ENCODE results near the gene MYH6.

Gene MYH6

DNA sequence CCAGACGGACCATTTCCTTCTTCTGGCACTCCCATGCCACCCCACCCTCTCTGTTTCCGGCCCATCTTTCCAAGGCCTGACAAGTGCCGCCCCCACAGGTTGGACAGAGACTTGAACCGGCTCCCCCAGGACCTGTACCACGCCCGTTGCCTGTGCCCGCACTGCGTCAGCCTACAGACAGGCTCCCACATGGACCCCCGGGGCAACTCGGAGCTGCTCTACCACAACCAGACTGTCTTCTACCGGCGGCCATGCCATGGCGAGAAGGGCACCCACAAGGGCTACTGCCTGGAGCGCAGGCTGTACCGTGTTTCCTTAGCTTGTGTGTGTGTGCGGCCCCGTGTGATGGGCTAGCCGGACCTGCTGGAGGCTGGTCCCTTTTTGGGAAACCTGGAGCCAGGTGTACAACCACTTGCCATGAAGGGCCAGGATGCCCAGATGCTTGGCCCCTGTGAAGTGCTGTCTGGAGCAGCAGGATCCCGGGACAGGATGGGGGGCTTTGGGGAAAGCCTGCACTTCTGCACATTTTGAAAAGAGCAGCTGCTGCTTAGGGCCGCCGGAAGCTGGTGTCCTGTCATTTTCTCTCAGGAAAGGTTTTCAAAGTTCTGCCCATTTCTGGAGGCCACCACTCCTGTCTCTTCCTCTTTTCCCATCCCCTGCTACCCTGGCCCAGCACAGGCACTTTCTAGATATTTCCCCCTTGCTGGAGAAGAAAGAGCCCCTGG, 32.4 kb downstream of the MYH6 start:
- DNase-seq = no peak

DNA sequence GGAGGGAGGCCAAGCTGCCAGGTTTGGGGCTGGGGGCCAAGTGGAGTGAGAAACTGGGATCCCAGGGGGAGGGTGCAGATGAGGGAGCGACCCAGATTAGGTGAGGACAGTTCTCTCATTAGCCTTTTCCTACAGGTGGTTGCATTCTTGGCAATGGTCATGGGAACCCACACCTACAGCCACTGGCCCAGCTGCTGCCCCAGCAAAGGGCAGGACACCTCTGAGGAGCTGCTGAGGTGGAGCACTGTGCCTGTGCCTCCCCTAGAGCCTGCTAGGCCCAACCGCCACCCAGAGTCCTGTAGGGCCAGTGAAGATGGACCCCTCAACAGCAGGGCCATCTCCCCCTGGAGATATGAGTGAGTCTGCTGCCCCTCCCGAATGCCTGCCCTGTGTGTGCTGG, 35.0 kb downstream of the MYH6 start:
- DNase-seq = no peak

DNA sequence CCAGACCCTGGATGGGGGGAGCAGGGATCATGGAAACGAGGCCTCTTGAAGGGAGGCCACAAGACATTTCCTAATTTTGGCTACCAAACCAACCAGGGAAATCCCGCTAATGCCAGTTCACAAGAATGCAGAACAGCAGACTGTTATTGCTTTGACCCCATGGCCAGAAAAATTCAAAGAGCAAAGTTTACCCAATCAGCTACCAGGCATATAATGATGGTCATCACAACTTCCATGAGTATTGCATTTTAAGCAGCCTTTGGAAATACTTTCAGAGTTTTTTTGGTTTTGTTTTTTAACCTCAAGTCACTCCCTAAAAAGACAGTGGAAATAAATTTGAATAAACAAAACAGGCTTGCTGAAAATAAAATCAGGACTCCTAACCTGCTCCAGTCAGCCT, 35.6 kb downstream of the MYH6 start, which contains the start of gene IL25:
TSS of gene IL25 (plus strand) at position 301 of the 400 bp plus-strand sequence.
- no peak for DNase-seq

DNA sequence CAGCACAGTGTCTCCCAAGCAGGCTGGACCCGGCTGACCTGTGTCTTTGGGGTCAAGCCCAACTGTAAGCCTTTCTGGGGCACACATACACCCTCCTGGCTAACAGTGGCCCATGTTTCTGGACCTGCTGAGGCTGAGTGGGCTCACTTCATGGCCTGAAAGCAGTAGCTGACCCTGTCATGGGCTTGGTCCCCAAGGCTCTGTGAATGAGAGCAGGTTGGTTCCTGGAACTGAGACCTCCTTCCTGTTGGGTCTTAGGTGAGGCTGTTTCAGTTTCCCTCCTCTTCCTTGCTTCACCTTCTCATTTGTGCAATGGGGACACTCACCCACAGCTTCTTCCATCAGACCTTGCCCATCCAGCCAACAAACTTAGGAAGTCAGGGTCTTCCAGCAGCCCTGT, 36.2 kb downstream of the MYH6 start:
- DNase-seq = no peak

DNA sequence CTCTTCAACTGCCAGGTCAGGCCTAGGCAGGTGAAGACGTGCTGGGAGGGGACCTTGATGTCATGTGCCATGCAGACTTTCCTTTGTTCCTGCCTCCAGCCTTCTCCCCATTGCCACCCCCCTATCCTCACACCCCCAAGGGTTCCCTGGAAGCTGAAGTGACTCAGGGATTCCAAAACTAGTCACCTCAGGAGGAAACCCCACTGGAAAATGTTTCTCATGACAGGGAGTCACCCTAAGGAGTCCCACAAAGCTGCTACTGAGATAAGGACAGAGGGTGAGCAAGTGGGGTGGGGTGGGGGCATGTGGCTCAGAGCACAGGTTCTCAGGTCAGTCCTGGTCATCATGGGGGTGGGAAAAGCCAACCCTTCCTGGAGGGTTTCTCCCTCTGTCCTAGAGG, 37.9 kb downstream of the MYH6 start:
- DNase-seq = no peak

DNA sequence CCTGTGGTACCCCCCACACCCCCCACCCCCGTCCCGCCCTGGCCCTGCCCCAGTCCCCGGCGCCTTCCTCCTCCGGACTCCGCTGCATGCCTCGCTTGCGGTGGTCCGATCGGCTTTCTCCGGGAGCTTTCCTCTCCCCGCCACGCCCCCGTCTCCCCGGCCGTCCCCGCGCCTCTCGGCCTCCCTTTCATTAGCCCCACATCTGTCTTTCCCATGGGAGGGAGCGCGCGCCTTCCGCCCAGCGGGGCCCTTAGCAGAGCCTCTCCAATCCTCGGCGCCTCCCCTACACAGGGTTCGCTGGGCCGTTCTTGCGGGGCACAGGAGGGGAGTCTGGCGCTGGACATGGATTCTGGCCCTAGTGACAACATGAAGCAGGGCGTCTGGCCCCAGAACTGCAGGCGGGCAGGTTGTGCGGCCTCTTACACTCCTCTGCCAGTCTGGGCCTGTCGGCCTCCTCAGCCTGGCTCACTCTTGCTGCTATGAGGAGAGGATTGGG, 41.6 kb downstream of the MYH6 start:
- DNase-seq = no peak

DNA sequence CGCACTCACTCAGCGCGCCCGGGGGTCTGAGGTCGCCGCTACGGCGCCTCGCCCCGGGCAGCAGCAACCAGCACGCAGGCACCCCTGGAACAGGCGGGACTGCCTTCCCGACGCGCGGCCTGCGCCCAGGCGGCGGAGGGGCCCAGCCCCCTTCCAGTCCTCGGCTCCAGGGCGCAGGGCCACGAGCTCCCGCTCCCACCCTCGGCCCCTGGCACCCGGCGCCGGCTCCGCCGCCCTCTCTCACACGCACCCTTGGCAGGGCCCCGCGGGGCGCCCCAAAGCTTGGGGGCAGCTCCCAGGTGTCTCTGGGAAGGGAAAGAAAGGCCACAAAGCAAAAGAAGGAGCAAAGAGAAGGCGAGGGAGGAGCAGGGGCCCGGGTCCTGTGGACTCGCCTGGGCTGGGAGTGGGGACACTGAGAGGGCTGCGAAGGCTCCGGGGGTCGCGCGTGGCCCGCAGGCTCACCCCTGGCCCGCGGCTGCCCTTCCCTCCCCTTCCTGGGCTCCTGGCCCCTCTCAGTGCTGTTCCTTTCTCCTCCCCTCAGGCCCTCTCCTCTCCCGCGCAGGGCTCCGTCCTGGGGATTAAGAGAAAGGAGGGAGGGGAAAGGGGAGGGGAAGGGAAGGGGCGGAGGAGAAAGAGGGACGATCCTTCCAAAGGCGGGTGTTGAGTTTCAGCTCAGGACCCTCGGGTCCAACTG, 42.2 kb downstream of the MYH6 start:
- no peak for DNase-seq

DNA sequence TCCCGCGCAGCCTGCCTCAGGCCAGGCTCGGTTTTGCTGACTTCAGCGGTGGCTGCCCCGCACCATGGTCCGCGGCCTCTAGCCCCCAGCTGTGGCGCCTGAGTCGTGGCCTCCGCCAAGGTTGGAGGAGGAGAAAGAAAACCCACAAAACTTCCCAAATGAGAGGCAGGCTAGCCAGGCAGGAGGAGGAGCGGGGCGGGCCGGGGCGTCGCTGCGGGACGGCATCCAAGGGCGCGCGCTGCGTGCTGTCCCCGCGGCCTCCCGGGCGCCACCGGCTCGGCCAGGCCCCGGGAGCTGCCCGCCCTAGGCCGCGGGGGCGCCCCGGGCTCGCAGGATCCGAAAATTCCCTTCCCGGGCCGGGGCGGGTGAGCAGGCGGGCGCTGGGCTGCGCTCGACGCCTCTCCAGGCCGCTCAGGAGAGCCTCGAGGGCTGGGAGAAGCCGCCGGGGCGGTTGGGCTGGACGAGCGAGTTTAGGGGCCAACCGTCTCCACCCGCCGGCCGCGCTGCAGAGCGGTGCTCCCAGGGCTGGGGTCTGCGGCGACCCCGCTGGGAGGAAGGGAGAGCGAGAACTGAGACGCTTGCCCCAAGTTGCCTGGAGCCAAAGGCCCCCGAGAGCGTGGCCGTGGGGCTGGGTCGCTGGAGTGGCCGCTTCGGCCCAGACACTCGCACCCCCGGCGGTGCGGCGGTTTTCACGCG, 42.9 kb downstream of the MYH6 start, which contains the start of gene EFS:
TSS of gene EFS (minus strand) at position 137 of the 696 bp plus-strand sequence. CDS start 147 bp downstream, outside the sequence.
- DNase-seq = no peak

DNA sequence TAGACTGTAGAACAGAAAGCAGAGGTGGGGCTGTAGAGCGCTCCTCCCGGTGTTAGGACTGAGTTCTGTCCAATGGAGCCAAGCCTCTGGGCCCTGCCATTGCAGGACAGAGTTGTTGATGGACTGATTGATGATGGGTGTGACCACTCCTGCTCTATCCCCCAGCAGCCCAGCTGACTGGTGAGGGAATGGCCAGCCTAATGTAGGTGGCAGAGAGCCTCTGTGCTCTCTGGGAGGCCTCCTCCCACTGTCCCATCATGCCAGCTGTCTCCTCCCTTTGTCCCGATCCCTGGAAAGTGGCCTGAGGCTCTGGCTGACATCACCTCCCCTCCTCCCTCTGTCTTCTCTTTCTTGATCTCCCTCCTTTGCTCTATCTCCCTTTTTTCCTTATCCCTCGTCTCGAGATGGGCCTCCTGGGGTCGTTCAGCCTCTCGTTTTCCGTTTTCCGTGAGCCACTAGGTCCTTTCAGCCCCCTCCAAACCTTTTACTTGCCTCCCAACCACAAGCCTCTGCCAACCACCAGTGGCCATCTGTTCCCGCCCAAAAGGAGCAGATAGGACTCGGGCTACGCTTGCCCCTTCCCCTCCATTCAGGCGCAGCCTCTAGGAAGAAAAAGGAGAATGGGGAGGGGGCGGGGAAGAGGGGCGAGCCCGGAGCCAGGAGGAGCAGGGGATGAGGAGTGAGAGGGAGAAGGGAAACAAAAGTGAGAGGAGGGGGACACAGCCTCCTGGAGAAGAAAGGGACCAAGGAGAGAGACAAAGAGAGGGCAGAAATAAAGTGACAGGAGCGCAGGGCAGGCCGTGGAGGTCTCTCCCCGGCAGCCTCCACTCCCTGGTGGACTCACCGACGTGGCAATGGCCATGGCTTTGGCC, 43.7 kb downstream of the MYH6 start:
- DNase-seq = no peak

DNA sequence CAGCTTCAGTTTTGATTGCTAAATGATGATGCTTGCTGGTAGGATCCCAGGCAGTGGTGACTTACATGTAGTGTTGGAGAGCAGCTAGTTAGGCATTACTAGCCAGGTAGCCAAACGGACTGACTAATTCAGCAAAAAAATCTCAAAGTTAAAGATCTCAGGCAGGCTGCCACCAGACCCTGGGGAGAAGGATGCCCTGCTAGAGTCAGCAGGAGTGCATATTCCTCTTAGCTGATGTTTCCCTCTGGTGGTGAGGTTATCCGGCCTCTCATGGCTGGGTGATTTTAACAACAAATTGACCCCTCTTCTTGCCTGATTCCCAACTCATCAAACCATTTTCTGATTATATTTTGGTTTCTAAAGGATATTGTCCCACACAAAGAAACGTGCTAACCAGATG, 45.9 kb downstream of the MYH6 start:
- no peak for DNase-seq

DNA sequence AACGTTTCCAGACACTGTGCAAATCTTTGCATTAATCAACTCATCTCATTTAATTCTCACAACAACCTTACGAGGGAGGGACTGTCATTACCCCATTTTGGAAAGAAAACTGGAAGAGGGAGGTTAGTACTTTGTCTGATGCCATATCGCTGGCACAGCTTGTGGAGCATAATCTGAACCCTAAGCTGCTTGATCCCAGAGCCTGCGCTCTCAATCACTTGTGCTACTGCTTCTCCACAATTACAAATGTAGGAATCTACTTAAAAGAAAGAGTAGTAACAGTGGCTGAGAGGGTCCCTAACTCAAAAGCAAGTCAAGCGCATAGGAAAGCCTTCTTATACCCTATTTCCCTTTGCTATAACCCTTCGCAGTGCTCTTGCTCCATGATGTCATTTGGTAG, 46.3 kb downstream of the MYH6 start:
- DNase-seq = no peak

DNA sequence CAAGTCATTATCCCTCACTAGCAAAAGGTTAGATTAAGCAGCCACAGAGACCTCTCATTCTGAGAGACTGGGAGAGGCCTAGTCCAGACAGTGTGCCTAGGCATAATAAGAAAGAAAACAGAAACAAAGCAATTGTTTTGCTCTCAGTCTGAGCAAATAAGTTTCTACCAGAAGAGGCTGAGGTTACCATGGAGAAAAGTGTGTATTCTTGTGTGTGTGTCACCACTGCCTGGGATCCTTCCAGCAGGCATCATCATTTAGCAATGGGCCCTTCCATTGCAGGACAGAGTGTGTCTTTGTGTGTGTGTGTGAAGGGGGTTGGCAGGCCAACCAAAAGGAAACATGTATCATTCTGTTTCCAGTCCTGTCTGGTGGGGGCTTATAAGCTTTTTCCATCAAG, 46.8 kb downstream of the MYH6 start:
- DNase-seq = no peak

DNA sequence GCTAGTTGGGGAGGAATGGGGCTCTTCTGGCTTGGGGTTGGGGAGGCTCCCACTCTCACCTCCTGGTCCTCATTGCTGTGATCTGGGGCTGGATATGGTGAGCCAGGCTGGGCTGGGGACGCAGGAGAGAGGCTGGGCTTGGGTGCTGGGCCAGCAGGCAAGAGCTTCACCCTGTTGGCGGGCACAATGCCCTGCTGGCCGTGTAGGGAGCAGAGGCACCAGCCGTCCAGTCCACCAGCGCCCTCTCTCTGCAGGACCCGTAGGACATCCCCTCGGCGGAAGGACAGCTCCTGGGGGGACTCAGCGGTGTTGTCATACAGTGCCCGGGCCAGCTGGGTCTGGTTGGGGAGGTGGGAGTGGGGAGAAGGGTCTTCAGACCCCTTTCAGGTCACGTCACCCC, 47.6 kb downstream of the MYH6 start:
- DNase-seq = no peak

DNA sequence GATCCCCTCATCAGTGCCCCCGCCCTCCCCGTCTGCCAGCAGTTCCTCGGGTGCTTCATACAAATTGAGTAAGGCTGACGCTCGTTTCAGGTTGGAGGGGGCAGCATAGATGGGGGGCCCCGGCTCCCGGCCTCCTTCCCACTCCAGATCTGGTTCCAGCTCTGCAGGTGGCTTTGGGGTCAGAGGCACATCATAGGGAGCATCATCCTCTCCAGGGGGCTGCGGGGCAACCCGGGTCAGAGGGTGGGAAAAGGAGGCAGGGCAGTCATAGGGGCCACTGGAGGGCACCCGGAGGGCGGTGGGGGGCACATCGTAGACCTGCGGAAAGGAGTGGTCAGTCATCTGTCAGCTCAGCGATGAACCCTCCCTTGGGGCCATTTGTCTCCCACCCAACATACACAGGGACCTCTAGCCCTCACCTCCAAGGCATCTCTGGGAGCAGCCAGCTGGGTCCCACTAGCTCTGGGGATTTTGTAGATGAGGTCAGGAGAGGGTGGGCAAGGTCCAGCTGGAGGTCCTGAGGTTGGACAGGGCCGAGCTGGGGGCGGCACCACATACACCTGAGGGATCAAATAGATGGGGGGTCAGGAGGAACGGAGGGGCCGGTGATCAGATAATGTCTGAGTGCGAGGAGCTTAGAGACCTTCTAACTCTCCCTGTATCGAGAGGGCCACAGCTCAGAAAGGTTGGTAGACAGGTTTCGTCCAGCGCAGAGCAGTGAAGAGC, 48.2 kb downstream of the MYH6 start:
- no peak for DNase-seq

DNA sequence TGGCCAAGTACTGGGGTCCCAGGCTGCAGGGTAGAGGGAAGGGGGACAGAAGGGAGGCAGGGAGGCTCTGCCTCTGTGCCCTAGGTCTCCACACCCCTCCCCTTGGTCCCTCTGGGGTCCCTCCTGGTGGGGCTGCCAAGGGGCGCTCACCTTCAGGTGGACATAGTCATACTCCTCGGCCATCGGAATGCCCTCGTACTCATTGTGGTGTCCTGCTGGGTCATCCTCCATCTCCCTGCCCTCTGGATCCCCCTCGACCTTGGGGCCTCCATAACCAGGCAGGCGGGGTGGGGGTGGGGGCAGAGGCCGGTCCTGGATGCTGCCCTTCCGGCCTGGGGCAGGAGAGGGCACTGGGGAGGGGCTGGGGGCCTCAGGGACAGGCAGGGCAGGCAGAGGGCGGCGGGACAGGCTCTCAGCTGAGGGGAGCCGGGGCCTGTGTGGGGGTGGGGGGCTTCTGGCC, 48.9 kb downstream of the MYH6 start:
- DNase-seq = no peak

DNA sequence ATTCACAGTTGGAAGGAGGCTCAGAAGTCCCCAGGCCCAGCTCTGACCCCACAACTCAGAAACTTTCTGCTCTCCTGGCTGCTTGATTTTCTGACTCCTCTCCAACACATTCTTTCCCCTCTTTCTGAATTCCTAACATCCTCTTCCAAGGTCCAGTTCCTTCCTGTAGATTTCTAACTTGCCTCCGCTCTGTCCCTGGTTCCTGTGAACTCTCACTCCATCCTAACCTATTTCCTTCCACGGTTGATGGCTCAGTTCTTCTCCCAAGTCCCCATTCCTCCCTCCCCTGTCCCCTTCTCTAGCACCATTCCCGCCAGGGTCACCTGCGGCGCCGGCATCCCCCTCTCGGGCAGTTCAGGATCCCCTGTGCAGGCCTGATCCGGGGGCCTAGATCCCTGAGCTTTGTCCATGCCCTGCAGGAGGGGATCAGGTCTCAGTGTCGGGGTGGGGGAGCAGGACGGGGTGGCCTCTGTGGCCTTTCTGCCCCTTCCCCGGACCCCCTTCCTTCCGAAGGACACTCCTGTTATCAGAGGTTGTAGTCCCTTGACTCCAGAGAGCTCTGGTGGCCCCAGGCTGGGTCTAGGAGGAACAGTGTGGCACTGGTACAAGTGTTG, 49.4 kb downstream of the MYH6 start:
- no peak for DNase-seq

DNA sequence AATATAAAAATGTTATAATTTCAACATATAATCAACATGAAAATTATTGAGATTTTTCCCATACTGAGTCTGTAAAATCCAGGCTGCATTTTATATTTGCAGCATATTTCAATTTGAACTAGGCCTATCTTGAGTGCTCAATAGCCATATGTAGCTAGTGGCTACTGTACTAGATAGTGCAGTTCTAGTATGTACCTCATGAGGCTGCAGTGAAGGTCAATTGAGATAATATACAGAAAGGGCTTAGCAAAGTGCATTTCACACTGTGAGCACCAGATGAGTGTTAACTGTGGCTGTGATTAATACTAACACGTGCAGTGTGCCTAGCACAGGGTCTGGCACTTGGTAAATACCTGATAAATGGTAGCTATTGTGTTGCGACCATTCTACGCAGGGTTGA, 50.0 kb downstream of the MYH6 start:
- DNase-seq = no peak

DNA sequence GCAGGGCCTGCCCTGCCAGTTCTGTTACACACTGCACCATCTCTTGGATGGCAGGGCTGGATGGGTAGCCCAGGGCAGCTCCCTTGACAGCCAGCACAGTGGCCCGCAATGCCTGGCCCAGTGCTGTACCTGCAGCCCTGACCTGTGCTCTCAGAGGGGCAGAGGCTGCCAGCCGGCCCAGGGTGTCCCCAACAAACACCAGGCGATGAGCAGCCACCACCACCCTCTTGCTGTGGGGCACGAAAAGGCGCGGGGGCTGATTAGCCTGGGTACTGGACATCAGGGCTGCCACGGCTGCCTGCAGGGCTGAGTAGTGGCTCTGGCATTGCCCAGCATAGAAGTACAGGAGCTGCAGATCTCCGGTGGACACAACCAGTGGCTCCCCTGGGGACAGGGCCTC, 50.8 kb downstream of the MYH6 start:
- no peak for DNase-seq

DNA sequence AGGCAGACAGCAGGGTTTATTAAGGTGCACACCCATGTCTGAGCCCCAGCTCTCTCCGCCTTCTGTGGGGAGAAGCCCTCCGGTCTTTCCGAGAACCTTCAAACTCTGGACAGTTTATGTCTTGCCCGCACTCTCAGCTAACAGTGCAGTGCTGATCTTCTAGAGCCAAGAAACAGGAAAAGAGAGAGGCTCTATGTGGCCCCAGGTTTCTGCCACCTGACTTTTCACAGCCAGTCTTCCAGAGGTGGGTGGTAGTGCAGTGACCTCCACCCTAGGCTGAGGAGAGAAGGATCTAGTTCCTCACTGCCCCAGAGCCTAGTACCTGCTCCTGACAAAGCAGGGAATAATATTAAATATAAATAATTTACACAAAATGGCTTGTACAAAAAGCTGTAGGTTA, 51.4 kb downstream of the MYH6 start:
- DNase-seq = no peak

DNA sequence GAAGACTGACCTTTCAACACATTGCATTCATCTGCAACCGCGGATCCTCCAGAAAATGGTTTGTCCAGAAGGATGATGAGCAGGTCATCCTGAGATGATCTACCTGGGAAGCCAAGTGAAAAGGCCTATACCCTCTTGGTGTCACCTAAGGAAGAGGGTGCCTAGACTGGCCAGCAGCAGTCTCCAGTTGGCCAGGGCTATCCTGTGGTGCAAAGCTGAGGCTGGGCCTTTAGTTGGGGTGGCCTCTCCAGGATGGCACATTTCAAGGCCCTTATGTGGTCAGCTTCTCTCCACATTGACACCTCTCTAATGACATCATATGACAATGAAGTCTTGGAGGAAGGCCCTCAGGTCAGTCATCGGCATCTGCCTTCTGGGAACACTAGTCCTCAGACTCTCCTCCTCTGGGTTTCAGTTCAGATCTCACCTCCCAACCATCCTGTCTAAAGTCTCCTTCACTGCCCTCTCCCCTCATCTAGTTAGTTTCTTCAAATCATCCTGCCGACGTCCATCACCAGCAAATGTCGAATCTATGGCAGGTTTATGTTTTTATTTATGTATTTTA, 52.1 kb downstream of the MYH6 start:
- no peak for DNase-seq

DNA sequence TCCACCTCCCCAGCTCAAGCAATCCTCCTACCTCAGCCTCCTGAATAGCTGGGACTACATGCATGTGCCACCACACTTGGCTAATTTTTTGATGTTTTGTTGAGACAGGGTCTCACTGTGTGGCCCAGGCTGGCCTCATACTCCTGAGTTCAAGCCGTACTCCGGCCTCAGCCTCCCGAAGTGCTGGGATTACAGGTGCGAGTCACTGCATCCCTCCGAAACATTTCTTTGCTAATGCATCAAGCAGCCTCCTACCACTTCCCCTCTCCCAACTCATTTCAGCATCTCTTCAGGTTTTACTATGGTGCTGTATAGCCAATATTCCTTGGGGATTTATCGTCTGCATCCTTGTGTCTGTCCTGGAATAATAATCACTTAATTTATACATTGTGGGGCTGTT, 53.1 kb downstream of the MYH6 start:
- no peak for DNase-seq
